Epithelial cell of prostate (primary cell): Measurements from ENCODE around the gene SPATC1L.
"Not testable (repeated sequence)": the region's sequence is repeated elsewhere in the genome, so short reads cannot be mapped to it uniquely, and the experiment has no call there.

Source experiments
- DNase-seq: peaks from one replicate; pipeline ENCODE4 v3.0.0-alpha.2; 2011; ENCODE audit warnings: low read depth, low spot score
- H3K27ac ChIP-seq: fragments of 450-650 bp; 2 replicates; pipeline ENCODE4 v1.5.1; 2017; ENCODE audit warnings: mild to moderate bottlenecking

Gene SPATC1L

GRCh38 chr21:46140352-46141003 lies 43.8 kb downstream of the SPATC1L start:
- DNase-seq, H3K27ac ChIP-seq: not testable (repeated sequence)

GRCh38 chr21:46139686-46140085 lies 44.6 kb downstream of the SPATC1L start:
- DNase-seq: no peak
- no peak overlapping the region for H3K27ac ChIP-seq

GRCh38 chr21:46138383-46138970 lies 45.8 kb downstream of the SPATC1L start:
- H3K27ac ChIP-seq: no peak overlapping the region
- no peak for DNase-seq

GRCh38 chr21:46137908-46138307 lies 46.4 kb downstream of the SPATC1L start:
- DNase-seq: no peak
- H3K27ac ChIP-seq: no peak overlapping the region

- DNase-seq: no peak
- no peak overlapping the region for H3K27ac ChIP-seq
These were observed 47.4 kb downstream of the SPATC1L start for GRCh38 chr21:46136739-46137349.

GRCh38 chr21:46135782-46136395 lies 48.4 kb downstream of the SPATC1L start:
- H3K27ac ChIP-seq: no peak overlapping the region
- no peak for DNase-seq

GRCh38 chr21:46131838-46132651 lies 52.2 kb downstream of the SPATC1L start:
- no peak overlapping the region for H3K27ac ChIP-seq
- DNase-seq: no peak

- DNase-seq: no peak
- no peak overlapping the region for H3K27ac ChIP-seq
These were observed 52.7 kb downstream of the SPATC1L start for GRCh38 chr21:46131588-46131837.

GRCh38 chr21:46130831-46131587 lies 53.2 kb downstream of the SPATC1L start:
- no peak for DNase-seq
- no peak overlapping the region for H3K27ac ChIP-seq

GRCh38 chr21:46129846-46130651 lies 54.2 kb downstream of the SPATC1L start:
- DNase-seq: no peak

GRCh38 chr21:46128933-46129571 lies 55.2 kb downstream of the SPATC1L start:
- DNase-seq: no peak
- no peak overlapping the region for H3K27ac ChIP-seq

More at GRCh38 chr21:46129846-46130651, 54.2 kb downstream of the SPATC1L start:
- no peak overlapping the region for H3K27ac ChIP-seq

- H3K27ac ChIP-seq: no peak overlapping the region
- DNase-seq: no peak
These were observed 55.9 kb downstream of the SPATC1L start for GRCh38 chr21:46128106-46128932.

- no peak for DNase-seq
- H3K27ac ChIP-seq: no peak overlapping the region
These were observed 56.8 kb downstream of the SPATC1L start for GRCh38 chr21:46127239-46128105.

- no peak overlapping the region for H3K27ac ChIP-seq
- DNase-seq: no peak
These were observed 57.7 kb downstream of the SPATC1L start for GRCh38 chr21:46126309-46127238.

- H3K27ac ChIP-seq: no peak overlapping the region
- no peak for DNase-seq
These were observed 58.4 kb downstream of the SPATC1L start for GRCh38 chr21:46125846-46126301.
